ENCODE data around the gene SF3B3.

The SF3B3 gene

DNA sequence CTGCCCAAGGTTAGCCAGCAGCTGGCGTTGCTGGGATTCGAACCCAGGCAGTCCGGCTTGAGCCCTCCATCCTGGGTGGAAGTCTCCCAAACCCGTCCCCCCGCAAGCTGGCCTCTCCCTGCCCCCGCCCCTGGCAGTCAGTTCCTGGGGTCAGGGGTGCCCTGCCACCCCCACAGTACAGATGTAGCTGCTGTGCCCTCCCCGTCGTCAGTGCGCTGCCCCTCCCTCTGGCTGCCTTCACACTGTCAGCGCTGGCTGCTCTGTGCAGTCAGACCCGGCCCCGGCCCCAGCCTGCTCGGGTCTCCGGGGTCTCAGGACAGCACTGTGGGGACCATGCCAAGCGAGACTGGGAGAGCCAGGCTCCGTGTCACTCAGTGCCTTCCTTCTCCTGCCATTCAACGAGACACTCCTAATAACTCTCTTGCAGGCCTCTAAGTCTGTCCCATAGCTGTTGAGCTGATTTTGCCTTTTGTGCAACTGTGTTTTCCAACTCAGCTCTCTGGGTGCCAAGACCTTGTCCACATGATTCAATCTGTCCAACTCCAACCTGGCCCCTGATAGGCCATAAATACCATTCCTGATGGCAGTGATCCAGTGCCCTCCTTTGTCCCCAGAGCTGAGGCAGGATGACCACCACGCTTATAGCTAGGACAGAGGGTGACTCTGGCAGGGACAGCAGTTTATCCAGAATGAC is 67.3 kb downstream of the SF3B3 start:
- DNase-seq (ENCODE audit: low spot score), result no peak

DNA sequence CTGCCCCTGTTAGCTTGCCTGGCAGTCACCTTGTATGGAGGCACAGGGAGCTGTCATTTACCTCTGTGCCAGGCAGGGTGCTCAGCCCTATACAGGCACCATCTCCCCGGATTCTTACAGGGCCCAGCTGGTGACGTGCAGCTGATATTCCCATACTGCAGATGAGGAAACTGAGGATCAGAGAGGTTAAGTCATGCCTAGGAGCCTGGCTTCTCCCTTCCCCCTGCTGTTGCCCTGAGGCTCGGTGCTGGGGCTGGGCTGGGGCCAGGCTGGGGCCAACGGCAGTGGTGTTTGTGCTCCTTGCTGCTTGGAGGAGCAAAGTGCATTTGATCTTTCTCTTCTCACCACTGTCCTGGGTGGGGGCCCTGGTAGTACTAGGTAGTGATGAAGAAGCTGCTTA is 68.0 kb downstream of the SF3B3 start:
- DNase-seq (ENCODE audit: low spot score), result no peak

DNA sequence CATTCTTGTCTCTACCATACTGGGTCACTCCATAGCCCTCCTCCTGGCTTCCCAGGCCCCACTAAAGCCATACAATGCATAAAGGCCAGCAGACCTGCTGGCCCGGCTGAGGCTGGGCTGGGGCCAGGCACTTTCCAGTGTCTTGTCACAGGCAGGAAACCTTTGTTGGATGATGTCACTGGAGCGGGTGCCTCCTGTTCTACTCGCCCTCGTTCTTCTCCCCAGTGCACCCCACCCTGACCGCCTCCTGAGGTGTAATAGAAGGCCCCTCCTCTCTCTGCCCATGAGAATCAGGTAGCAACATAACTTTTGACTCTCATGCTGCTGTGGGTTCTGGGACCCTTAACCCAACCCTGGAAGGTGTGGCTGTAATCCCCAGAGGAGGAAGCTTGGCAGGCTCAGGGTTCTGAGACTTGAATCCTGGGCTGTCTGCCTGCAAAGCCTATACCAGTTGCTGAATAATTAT is 68.5 kb downstream of the SF3B3 start:
- no peak for DNase-seq (ENCODE audit: low spot score)

DNA sequence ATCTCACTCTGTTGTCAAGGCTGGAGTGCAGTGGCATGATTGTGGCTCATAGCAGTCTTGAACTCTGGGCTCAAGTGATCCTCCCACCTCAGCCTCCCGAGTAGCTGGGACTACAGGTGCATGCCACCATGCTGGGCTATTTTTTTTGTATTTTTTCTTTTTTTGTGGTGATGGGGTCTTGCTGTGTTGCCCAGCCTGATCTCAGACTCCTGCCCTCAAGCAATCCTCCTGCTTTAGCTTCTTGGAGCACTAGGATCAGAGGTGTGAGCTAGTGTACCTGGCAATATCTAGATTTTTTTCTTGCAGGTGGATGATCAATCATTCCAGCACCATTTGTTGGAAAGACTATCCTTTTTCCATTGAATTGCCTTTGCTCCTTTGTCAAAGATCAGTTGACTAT is 69.9 kb downstream of the SF3B3 start:
- no peak for DNase-seq (ENCODE audit: low spot score)

DNA sequence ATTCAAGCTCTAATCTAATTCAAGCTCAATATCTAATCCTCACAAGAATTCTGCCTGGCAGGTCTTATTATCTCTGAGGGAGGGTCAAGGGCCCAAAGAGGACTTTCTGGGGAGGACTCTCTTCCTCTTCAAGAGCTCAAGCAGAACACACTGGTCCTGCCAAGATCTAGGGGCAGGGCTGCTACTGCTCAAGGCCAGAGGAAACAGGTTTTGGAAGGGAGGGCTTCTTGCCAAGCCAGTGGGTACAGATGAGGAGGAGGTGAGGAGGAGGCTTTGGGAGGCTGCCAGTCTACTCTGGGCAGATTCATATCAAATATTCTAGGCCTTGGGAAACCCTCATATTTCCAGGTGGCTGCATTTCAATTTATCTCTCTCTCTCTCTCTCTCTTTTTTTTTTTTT is 71.0 kb downstream of the SF3B3 start:
- DNase-seq (ENCODE audit: low spot score), result no peak

DNA sequence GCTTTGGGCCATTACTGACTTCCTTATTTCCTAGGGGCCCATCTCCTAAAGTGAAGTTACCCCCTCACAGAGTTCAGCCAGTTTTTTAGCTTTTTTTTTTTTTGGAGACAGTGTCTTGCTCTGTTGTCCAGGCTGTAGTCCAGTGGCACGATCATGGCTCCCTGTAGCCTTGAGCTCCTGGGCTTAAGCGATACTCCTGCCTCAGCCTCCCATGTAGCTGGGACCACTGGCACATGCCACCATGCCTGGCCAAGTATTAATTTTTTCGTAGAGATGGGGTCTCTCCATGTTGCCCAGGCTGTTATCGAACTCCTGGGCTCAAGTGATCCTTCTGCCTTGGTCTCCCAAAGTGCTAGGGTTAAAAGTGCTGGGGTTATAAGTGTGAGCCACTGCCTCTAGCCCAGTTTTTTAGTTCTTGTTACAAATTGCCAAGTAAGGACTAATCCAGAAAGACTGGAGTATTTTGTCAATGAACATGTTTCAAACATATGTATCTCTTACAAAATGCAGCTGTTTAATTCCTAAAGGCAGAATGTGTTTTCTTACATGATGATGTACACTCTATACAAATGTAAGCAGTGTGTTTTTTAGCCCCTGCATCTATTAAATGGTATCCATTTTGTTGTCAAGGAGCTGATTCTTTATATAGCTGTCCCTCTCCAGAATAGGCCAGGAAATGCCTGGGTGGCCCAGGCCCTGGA is 73.7 kb downstream of the SF3B3 start:
- DNase-seq (ENCODE audit: low spot score), result no peak

DNA sequence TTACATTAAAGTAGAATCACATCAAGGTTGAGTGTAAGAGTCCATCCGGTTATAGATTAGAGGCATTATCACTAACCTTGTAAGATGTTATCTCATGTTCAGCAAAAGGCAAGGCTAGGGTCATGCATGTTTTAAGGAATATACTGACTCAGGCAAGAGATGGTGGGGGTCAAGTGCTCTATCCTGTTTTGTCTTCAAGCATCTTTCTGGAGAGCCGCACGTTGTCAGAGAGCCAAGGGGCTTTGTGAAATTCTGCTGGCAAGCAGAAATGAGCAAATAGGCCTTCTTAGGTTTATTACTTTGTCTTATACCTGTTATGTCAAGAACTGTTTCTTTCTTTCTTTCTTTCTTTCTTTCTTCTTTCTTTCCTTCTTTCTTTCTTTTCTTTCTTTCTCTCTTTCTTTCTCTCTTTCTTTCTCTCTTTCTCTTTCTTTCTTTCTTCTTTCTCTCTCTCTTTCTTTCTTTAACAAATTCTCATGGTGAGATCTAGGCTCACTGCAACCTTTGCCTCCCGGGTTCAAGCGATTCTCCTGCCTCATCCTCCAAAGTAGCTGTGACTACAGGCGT is 75.4 kb downstream of the SF3B3 start:
- DNase-seq (ENCODE audit: low spot score), result no peak

DNA sequence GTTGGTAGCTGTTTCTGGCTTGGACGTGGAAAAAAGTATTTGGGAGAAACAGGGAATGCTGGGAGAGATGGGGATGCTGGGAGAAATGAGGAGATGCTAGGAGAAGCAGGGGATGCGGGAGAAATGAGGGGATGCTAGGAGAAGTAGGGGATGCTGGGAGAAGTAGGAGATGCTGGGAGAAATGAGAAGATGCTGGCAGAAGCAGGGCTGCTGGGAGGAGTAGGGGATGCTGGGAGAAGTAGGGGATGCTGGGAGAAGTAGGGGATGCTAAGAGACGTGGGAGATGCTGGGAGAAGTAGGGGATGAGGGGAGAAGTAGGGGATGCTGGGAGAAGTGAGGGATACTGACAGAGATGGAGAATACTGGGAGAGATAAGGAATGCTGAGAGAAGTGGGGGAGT is 77.1 kb downstream of the SF3B3 start:
- DNase-seq (ENCODE audit: low spot score), result no peak

DNA sequence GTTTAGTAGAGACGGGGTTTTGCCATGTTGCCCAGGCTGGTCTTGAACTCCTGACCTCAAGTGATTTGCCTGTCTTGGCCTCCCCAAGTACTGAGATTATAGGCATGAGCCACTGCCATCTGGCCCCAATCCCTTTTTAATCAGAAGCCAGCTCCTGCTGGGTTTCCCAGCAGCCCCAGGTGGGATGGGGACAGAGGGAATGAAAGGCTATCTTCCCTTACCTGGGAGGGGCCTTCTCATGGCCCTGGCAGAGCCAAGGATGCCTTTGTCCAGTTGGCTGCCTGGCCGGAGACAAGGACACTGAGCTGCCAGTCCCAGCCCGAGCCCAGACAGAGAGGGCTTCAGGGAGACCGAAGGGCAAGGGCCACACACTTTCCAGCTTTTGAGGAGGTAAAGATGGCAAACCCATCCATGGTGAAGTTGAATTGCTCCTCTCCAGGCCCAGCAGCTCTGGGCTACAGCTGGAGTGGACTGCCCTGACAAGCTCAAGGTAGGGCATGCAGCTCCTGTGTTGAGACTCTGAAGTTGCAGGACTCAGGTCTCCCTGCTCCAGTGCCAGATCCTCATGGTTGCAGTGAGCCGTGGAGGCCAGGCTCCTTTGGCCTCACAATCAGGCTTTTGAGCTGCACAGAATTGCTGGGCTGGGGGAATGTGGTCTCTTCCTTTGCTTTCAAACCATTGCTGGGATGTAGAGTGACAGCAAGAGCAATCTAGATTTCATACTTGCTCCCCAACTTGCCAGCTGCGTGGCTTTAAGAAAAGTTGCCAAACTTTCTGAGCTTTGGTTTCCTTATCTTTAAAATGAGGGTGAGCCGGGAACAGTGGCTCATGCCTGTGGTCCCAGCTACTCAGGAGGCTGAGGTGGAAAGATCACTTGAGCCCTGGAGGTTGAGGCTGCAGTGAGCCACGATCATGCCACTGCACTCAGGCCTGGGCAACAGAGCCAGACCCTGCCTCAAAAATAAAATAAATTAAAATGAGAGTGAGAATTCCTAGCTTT is 78.3 kb downstream of the SF3B3 start:
- no peak for DNase-seq (ENCODE audit: low spot score)

DNA sequence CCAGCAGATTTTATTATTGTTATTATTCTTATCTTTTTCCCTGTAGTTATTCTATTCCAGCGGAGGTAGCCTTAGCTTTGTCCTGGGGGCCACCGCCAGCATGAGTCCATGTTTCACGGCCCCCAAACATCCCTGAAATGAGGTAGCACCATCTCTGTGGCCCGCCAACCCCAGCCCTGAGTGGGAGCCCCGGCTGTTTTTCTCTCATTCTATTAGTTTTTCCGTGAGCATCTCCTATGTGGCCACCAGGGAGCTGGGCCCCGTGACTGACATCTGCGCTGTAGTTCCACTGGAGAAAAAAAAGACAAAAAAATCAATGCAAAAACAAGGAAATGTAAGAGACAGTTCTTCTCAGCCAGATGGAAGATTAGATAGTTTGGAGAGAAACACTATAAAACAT is 79.2 kb downstream of the SF3B3 start:
- DNase-seq (ENCODE audit: low spot score), result no peak

DNA sequence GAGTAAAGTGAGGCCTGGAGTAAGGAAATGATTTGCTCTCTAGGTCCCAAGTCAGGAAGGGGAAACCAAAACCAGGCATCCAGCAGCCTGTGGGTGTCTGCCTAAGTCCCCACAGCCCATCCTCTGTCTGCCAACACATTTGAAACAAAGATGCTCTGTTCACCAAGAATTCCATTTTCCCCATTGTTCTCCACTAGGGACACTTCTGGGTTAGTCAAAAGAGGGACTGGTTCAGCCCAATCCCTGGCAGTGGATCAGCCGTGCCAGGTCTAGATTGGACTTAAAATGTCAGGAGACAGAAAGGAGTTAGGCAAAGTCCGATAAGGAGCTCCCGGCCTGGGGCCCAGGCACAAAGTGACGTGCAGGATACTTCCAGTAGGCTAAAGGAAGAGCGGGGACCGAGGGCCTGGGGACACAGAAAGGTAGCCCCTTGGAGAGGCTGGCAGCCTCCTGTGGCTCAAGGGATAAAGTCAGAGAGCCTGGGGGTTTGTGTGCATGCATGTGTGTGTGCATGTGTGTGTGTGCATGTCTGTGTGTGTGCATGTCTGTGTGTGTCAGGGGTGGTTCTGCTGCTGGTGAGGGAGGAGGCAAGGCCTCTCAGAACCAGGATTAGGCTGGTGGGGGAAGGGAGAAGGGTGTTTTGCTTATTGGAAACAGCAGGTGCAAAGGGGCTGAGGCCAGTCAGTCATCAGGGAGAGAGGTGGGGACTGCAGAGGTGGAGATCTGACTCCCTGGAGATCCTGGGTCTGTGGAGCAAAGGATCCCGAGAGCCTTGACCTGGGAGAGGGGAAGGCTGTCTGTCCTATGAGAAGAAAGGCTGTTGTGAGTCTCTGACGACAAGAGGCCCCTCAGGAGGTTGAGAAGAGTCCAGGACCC is 81.0 kb downstream of the SF3B3 start:
- peak; percentile 72 for DNase-seq (ENCODE audit: low spot score)

DNA sequence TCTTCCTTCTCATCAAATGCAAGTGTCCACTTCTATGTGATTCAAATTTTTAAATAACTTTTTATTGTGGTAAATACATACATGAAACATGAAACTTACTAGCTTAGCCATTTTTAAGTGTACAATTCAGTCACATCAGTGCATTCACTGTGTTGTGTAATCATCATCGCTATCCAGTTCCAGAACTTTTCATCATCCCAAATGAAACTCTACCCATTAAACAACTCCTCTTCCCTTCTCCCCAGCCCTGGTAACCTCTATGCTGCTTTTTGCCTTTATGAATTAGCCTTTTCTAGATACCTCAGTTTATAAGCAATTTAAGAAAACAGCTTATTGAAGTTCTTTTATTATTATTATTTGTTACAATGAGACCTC is 81.7 kb downstream of the SF3B3 start:
- DNase-seq (ENCODE audit: low spot score), result no peak

DNA sequence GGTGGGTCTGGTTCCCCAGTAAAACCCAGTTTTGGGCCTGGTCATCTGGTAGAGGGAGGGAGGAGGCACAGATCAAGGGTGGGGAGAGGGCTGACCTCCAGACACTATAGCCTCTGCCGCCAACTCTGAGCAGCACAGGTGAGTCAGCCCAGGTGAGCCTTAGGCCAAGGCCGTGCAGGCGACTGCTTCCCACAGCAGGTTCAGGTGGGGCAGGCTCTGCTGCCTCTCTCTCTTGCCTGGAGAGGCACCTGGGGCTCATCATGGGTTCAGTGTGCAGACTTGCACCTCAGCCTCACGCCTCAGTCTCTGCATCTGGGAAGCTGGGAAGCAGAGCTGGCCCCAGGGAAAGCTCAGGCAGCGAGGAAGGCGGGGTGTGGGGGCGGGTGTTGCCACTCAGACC is 84.9 kb downstream of the SF3B3 start:
- DNase-seq (ENCODE audit: low spot score), result no peak

DNA sequence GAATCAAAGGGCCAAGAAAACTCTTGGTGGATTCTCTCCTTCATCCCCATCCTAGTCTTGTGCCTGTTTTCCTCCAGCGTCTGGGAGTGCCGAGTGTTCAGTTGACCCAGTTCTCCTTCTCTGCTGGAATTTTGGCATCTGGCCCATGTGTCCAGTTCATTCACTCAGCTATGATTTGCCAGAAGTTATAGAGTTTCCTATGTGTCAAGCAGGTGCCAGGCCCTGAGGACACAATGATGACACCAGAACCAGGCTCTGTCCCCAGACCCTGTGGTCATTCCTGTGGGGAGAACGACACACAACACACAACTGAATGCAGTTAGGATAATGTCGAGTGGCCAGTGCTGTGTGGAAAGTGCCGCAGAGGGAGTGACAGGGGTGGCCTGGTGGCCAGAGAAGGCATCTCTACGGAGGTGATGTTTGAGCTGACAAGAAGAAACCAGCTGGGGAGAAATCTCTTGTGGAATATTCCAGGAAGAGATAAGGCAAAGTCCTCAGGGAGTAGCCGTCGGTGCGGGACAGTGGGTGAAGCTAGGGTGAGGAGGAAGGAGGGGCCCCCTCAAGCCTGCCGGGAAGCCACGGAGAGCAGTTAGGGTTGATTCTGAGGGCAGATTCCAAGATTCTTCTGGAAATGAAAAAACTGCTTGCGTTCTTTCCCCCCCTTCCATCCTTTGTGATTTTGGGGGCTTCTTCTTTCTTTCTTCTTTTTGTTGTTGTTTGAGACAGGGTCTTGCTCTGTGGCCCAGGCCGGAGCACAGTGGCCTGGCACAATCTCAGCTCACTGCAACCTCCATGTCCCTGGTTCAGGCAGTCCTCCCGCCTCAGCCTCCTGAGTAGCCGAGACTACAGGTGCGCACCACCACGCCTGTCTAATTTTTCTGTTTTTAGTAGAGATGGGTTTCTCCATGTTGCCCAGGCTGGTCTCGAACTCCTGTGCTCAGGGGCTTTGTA is 86.9 kb downstream of the SF3B3 start:
- DNase-seq (ENCODE audit: low spot score), result no peak

DNA sequence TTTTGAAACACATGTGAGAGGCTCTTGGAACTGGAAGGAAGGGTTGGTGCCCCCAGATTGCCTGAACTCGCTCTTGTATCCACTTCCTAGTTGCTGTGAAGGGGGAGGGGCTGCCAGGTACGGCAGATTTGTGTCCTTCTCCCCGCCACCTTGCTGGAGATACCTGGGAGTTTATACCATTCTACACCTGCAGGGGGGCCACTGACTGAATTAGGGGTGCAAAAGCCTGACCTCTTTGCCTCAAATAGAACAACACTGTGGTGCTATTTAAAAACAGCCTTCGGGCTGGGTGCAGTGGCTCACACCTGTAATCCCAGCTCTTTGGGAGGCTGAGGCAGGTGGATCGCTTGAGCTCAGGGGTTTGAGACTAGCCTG is 87.6 kb downstream of the SF3B3 start:
- DNase-seq (ENCODE audit: low spot score), result no peak

DNA sequence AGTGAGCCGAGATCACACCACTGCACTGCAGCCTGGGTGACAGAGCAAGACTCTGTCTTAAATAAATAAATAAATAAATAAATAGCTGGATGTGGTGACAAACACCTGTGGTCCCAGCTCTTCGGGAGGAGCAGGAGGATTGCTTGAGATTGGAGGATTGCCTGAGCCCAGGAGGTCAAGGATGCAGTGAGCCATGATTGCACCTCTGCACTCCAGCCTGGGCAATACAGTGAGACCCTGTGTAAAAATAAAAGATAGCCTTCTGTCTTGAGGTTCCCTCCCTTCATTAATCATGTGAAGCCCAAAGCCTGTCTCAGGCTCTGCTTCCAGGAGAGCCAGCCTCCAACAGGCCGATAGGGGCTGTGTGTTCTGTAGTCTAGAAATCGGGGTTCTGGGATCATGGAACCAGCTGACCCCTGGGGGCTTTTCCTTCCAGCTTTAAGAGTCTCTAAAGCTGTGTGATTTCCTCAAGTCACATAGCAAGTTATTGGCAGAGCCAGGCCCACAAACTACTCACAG is 88.2 kb downstream of the SF3B3 start:
- DNase-seq (ENCODE audit: low spot score), result no peak

DNA sequence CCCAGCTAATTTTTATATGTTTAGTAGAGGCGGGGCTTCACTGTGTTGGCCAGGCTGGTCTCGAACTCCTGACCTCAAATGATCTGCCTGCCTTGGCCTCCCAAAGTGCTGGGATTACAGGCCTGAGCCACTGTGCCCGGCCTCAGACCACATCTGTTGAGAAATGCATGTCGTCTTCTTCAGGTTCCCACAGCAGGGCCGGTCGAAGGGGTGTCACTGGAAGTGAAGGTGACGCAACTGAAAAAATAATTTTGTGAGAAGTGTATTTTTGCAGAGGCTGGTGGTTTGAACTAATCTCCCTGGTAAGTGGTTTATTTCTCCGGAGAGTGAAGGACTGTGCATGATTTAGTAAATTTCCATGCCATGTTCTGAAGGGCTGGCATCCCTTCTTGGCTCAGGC is 89.3 kb downstream of the SF3B3 start:
- no peak for DNase-seq (ENCODE audit: low spot score)

DNA sequence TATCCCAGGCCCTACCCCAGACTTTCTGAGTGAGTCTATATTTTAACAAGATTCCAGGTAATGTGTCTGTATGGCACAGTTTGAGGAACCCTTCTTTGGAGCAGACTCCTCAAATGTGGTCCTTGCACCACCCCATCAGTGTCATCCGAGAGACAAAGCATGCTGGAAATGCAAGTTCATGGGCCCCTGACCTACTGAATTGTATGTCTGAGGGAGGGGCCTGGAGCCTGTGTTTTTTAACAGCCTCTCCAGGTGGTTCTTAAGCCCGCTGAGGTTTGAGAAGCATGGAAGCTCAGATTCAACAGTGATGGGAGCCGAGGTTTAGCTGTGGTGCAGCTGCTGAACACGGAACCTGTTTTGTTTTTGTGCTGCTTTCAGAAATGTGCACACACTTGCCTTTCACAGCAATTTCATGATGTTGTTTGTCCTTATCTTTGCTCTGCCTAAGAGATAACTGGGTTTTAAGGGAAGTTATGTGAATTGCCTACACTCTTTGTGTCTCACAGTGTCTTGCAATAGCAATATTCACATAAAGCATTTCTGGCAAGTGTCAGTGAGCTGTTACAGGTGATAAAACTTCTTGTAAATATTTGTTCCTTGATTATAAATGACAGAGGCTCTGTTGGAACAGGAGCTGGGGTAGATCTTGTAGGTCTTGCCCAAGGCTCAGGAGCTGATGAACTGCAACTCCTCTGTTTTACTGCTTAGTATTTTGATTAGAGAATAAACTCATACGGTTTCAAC is 90.8 kb downstream of the SF3B3 start:
- DNase-seq (ENCODE audit: low spot score), result no peak

DNA sequence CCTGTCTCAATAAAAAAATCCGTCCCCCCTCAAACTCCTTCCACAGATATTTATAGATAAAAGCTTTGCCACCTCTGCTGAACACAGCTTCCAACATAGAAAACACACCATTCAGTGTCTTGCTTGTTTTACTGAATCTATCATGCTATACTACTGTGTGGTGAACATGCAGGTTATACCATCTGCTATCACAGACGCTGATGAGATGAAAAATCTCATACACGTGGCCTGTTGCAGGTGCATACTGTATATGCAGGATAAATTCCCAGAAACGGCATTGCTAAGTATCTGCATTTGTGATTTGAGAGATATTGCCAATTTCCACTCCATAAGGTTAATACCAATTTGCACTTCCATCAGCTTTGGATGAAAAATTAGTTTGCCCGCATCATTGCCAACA is 92.3 kb downstream of the SF3B3 start:
- DNase-seq (ENCODE audit: low spot score), result no peak
